ENCODE measurements around the gene TMEM129. TPM values are rescaled to one million over a fixed set of nuclear protein-coding genes. Genes with fewer than 3 reads are reported as not detected.

TMEM129 gene, protein sequence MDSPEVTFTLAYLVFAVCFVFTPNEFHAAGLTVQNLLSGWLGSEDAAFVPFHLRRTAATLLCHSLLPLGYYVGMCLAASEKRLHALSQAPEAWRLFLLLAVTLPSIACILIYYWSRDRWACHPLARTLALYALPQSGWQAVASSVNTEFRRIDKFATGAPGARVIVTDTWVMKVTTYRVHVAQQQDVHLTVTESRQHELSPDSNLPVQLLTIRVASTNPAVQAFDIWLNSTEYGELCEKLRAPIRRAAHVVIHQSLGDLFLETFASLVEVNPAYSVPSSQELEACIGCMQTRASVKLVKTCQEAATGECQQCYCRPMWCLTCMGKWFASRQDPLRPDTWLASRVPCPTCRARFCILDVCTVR
- 25.5 TPM for total RNA-seq

GRCh38 chr4:1721003-1721665, at the start of gene TMEM129, which contains the start of gene TACC3:
Gene TMEM129, minus strand, starts transcription at chr4:1721323. Its CDS starts 486 bp downstream, at chr4:1720837.
Gene TACC3, plus strand, starts transcription at chr4:1721521. Its CDS starts 1,901 bp downstream, at chr4:1723422.
- peak; percentile 89 for ATAC-seq

GRCh38 chr4:1770791-1771231, 49.7 kb upstream of the TMEM129 start:
- ATAC-seq, result no peak

GRCh38 chr4:1770245-1770644, 49.1 kb upstream of the TMEM129 start:
- ATAC-seq, result no peak

DNA sequence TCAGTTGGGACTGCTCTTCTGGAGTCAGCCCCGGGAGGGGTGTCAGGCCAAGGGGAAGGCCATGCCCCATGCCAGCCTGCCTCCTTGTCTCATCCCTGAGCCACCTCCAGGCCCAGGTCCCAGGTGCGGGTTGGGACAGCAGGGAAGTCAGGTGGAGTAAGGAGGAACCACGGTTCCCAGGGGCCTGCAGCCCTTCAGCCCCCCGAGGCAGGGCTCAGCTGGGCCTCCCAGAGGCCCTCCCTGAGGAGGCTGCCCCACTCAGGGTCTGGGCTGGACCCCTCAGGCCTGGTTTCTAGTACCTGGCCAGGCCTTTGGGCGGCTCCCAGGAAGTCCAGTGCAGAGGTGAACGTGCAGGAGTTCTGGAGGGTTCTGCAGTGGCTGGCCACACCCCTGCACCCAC, 48.6 kb upstream of the TMEM129 start:
- ATAC-seq, result no peak

- no peak for ATAC-seq
These were observed 47.4 kb upstream of the TMEM129 start for GRCh38 chr4:1768367-1769034.

GRCh38 chr4:1767770-1768366, 46.7 kb upstream of the TMEM129 start:
- no peak for ATAC-seq

DNA sequence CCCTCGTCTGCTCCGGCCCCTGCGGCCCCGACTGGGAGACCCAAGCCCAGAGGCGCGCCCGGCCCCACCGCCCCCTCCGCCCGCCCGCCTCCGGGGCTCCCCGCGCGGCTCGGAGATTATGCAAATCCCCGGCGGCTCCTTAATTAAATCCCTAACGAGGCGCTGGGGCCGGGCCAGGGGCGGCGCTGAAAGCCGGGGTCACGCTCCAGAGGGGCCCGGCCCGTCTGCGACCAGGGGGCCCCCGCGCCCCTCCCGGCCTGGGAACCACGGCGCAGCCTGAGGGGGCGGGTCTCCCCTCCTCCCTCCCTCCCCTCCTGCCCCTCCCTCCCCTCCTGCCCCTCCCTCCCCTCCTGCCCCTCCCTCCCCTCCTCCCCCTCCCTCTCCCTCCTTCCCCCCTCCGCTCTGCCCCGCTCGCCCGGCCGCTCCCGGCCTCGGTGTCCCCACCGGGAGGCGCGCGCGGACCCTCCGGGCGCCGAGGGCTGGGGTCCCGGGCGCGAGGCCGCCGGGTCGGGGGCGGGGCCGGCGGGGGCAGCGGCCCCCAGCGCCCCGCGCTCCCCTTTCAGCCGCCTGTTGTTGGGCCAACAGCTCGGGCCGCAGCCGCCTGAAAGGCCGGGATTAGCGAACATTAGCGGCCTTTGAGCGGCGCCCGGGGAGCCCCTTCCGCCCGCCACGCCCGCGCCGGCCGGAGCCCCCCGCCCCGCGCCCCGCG, 46.1 kb upstream of the TMEM129 start:
- peak; percentile 10 for ATAC-seq

DNA sequence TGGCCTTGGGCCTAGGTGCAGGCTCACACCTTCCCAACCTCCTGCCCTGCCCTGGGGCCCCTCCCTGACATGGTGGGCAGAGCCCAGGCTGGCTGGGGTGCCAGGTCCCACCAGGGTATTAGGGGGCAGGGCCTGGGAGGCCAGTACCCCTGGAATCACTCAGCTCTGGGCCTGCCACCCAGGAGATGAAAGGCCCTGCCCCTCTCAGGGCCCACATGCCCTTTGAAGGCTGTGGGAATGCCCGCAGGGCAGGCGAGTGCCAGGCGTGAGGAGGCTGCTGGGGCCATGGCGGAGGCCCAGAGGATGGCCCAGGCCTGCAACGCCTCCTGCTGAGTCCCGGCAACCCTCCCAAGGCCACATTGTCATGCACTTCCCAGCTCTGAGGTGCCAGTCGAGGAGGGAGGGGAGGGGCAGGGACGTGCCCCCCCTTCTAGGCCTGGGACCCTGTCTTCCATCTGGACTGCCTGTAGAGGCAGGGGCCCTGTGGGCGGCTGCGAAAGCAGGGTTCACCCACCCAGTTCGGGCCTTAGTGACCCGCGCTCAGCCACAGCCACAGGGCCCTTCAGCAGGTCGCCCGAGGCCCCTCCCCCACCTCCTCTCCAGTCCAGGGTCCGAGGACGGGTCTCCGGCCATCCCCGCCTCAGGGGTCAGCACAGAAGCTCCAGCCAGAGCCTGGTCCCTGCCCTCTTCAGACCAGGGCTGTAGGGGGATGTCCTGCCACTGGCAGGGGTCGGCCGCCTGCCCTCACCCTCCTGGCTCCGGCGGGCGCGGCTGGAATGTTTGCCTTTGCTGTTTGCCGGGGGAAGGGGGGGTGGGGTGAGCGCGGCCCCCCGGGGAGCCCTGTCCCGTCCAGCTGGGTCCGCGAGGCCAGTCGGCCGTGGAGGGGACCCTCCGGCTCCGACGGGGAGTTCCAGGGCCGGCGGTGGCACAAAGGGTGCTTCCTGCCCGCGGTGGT, 45.3 kb upstream of the TMEM129 start:
- peak; percentile 13 for ATAC-seq

DNA sequence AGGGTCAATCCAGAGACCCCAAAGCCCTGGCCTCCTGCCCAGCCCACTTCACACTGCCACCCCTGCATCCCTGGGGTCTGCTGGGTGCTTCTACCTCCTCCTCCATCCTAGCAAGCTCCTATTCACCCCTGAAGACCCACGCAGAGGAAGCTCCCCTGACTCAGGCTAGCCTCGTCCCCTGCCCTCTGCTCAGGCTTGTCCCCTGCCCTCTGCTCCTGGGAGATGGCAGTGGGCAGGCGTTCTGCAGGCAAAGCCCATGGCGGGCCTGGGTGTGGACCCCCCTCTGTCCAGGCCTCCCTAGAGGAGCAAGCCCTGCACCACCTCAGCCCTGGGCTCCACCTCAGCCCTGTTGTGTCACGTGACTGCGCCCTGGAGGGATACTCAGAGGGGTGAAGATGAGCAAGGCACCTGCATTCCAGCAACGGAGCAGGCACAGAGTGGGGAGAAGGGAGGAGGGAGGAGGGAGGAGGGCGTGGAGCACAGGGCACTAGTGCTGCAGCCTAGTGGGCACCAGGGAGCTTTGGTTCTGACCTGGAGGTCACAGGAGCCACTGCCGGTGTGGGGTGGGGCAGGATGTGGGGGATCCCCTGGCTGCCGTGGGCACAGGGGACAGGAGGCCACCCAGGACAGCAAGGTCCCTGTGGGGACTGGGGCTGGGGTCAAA, 44.4 kb upstream of the TMEM129 start:
- ATAC-seq, result peak; percentile 1

DNA sequence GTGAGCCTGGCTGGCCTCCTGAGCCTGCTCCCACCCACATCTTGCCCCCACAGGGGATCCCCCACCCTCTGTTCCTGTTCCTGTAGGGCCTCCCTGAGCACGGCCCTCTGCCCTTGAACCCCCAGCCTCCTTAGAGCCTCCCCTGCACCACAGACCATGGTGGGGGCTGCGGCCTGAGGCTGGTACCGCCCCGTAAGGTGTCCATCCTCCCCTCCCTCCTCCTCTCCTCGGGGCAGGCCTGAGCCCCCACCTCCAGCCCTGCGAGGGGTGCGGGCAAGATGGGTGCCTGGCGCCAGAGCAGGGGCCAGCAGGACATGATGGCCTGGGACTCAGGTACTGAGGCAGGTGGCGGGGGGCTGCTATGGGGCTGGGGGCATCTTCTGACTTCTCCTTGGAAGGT, 43.5 kb upstream of the TMEM129 start:
- ATAC-seq, result no peak

- no peak for ATAC-seq
These were observed 42.5 kb upstream of the TMEM129 start for GRCh38 chr4:1763550-1764080.

DNA sequence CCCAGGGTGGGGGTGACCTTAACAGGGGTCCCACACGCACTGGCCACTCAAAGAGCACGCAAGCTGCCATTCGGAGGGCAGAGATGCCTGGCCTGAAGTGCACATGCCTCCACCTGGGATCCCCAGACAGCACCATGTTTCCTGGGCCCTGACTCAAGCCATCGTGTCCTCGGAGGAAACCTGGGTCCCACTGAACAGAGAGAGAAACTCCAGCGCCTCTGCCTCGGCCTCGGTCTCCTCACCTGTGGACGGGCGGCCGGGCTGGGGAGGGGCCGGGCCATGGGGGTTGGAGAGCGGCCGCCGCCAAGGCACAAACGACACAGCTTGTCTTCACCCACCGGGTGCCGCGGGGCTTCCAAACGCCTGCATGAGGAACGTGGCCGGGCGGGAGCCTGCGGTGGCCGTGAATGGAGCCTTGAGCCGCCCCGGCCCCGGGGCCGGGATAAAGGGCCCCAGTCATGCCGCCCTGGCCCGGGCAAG, 42.0 kb upstream of the TMEM129 start:
- ATAC-seq, result no peak

DNA sequence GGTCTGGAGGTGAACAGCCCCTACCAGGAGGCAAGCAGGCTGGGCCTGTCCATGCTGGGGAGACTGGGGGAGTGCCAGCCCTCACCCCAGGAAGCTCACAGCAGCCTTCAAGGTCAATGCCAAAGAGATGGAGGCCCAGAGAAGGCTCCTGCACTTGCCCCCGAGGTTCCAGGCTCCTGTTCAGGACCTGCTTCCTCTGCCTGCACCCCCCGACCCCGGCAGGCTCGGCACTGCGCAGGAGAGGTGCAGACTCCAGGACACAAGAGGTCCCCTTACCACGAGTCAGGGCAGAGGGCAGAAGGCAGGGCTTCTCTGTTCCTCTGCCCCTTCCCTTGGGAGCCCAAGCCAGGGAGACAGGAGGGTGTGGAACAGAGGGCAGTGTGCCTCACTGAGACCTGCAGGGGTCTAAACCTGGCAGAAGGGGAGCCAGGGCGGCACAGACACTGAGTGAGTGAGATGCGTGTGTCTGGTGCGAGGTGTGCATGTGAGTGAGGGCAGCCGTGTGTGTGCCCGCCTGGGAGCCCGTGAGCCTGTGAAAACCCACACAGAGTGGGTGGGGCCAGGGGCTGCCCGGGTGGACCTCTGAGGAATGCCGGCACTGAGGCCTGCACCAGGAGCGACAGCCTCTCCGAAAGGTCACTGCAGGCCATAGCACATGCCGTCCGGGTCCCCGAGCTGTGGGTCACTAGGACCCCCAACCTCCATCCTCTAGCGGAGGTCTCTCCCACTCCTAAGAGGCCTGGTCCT, 41.3 kb upstream of the TMEM129 start:
- no peak for ATAC-seq

GRCh38 chr4:1761130-1761689, 40.1 kb upstream of the TMEM129 start:
- peak; percentile 50 for ATAC-seq

GRCh38 chr4:1760521-1761071, 39.5 kb upstream of the TMEM129 start:
- peak; percentile 44 for ATAC-seq

- ATAC-seq, result peak; percentile 22
These were observed 38.7 kb upstream of the TMEM129 start for GRCh38 chr4:1759818-1760223.

GRCh38 chr4:1759170-1759817, 38.2 kb upstream of the TMEM129 start:
- ATAC-seq, result peak; percentile 12

Data from esophagus mucosa (tissue), 1 donor.